Activated B cell treated with CpG ODN at 0.5 μM for 24 hours (primary cell): ENCODE data around the gene PDLIM4. TPM values are rescaled to one million over a fixed set of nuclear protein-coding genes. Genes with fewer than 3 reads are reported as not detected.

Source experiments
- ATAC-seq: fragments of 200-7000 bp; cut with Tn5 transposase; one replicate; pipeline ENCODE4 v1.10.0; 2021; ENCODE audit warnings: low read depth, mild to moderate bottlenecking, moderate library complexity
- CTCF ChIA-PET: fragments of 350-600 bp; sonication (Branson Sonifier 250); formaldehyde crosslinking; loops from one replicate; lab custom pipeline; 2021; ENCODE audit warnings: antibody characterized with exemption; lab: Charles Lee
- POLR2A ChIA-PET: fragments of 350-600 bp; sonication (Branson Sonifier 250); formaldehyde crosslinking; loops from one replicate; lab custom pipeline; 2021; ENCODE audit warnings: antibody characterized with exemption; lab: Charles Lee
- DNase-seq: peaks from one replicate; pipeline ENCODE4 v3.0.0; 2022
- H3K27ac Mint-ChIP-seq: one replicate; pipeline ENCODE4 v1.8.0; 2020; ENCODE audit warnings: mixed read lengths
- H3K27me3 Mint-ChIP-seq: one replicate; pipeline ENCODE4 v1.8.0; 2021; ENCODE audit warnings: mixed read lengths
- H3K36me3 Mint-ChIP-seq: one replicate; pipeline ENCODE4 v1.8.0; 2021; ENCODE audit warnings: low read depth, mixed read lengths
- H3K4me1 Mint-ChIP-seq: one replicate; pipeline ENCODE4 v1.8.0; 2021; ENCODE audit warnings: mixed read lengths
- H3K4me3 Mint-ChIP-seq: one replicate; pipeline ENCODE4 v1.8.0; 2020; ENCODE audit warnings: mild to moderate bottlenecking, mixed read lengths
- H3K9me3 Mint-ChIP-seq: one replicate; pipeline ENCODE4 v1.8.0; 2020; ENCODE audit warnings: mixed read lengths
- intact Hi-C: fragments of 100-400 bp; cut with micrococcal nuclease; formaldehyde crosslinking; loops from one replicate; pipeline ENCODE4 v1.15.1; 2024
- total RNA-seq: library from RNA; stranded (reverse); gene quantifications from 2 replicates; pipeline ENCODE4 v1.2.3, GENCODE V29; 2022
- TF ChIP-seq, protein P1 (sequence below): fragments of 200-600 bp; IDR thresholded peaks from one replicate; pipeline ENCODE4 v1.8.0; 2022; ENCODE audit warnings: antibody characterized with exemption, mild to moderate bottlenecking

Gene PDLIM4
- total RNA-seq, 1 donor from 2014 or later: not detected

DNA sequence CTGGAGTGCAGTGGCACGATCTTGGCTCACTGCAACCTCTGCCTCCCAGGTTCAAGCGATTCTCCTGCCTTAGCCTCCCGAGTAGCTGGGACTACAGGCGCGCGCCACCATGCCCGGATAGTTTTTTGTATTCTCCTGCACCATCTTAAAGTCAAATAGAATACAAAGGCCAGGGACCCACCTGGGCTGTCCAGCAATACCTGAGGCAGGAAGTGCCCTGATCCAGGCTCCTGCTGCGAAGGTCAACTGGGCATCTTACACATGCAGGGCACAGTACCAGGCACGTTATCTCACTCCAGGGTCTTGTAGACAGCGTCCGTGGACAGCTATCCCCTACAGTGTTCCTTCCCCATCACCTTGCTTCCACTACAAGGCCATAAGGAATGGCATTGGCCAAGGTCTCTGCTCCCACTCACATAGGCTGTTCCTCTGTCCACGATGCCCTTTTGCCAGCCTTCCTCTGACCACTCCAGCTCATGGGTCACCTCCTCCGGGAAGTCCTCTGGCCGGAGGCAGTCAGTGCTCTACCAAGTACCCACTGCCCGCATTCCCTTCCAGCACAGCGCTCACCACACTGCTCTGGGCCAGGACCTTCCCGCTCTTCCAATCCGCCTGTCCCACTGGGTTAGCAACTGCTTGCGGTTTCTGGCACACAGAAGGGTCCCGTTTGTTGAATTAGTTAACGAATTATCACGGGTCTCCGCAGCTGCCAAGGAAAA lies 30.8 kb upstream of the PDLIM4 start:
- ATAC-seq (no peak), DNase-seq (no peak)
- intact Hi-C loops: loop anchor here (5.0 kb wide), 2 partner anchors 34 to 124 kb away; no protein-coding TSS in a partner anchor
- no peak overlapping the region for H3K27ac Mint-ChIP-seq
- peaks cover 36% of the 10 kb centered on the region for H3K4me1 Mint-ChIP-seq
- H3K9me3 Mint-ChIP-seq: no peaks in the 10 kb centered on the region
- peaks cover 11% of the 10 kb centered on the region for H3K27me3 Mint-ChIP-seq
- TF ChIP-seq, protein P1, sequence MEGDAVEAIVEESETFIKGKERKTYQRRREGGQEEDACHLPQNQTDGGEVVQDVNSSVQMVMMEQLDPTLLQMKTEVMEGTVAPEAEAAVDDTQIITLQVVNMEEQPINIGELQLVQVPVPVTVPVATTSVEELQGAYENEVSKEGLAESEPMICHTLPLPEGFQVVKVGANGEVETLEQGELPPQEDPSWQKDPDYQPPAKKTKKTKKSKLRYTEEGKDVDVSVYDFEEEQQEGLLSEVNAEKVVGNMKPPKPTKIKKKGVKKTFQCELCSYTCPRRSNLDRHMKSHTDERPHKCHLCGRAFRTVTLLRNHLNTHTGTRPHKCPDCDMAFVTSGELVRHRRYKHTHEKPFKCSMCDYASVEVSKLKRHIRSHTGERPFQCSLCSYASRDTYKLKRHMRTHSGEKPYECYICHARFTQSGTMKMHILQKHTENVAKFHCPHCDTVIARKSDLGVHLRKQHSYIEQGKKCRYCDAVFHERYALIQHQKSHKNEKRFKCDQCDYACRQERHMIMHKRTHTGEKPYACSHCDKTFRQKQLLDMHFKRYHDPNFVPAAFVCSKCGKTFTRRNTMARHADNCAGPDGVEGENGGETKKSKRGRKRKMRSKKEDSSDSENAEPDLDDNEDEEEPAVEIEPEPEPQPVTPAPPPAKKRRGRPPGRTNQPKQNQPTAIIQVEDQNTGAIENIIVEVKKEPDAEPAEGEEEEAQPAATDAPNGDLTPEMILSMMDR: no peak
- POLR2A ChIA-PET: no interaction called here
- CTCF ChIA-PET: interaction anchor here (0.9 to 3.6 kb wide), 2 partner anchors 11 to 47 kb away, joined by 4 to 21 read pairs; no protein-coding TSS in a partner anchor
- H3K4me3 Mint-ChIP-seq: peak overlapping the region; percentile 42
- H3K36me3 Mint-ChIP-seq: no peaks in the 10 kb centered on the region

DNA sequence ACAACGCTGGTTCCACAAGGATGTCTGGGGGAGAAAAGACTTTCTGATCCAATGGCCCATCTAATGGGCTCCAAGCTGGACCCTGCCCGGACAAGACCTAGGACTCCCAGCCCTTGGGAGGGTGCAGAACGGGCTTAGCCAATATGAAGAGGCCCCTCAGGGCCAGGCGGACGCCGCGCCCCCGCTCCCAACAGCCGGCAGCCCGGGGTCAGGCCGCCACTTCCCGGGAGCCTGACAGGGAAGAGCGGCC lies 30.3 kb upstream of the PDLIM4 start:
- no peak overlapping the region for H3K27ac Mint-ChIP-seq
- H3K36me3 Mint-ChIP-seq: no peaks in the 10 kb centered on the region
- peaks cover 11% of the 10 kb centered on the region for H3K27me3 Mint-ChIP-seq
- peak overlapping the region; percentile 42 for H3K4me3 Mint-ChIP-seq
- intact Hi-C loops: loop anchor here (5.0 kb wide), 2 partner anchors 35 to 125 kb away; no protein-coding TSS in a partner anchor
- H3K9me3 Mint-ChIP-seq: no peaks in the 10 kb centered on the region
- peaks cover 36% of the 10 kb centered on the region for H3K4me1 Mint-ChIP-seq
- POLR2A ChIA-PET: interaction anchor here (0.6 kb wide), 1 partner anchor 269 kb away, joined by 7 read pairs; no protein-coding TSS in a partner anchor
- no peak for DNase-seq
- TF ChIP-seq, protein P1: no peak
- CTCF ChIA-PET: interaction anchor here (0.9 to 3.6 kb wide), 2 partner anchors 11 to 47 kb away, joined by 4 to 21 read pairs; no protein-coding TSS in a partner anchor
- ATAC-seq: no peak

DNA sequence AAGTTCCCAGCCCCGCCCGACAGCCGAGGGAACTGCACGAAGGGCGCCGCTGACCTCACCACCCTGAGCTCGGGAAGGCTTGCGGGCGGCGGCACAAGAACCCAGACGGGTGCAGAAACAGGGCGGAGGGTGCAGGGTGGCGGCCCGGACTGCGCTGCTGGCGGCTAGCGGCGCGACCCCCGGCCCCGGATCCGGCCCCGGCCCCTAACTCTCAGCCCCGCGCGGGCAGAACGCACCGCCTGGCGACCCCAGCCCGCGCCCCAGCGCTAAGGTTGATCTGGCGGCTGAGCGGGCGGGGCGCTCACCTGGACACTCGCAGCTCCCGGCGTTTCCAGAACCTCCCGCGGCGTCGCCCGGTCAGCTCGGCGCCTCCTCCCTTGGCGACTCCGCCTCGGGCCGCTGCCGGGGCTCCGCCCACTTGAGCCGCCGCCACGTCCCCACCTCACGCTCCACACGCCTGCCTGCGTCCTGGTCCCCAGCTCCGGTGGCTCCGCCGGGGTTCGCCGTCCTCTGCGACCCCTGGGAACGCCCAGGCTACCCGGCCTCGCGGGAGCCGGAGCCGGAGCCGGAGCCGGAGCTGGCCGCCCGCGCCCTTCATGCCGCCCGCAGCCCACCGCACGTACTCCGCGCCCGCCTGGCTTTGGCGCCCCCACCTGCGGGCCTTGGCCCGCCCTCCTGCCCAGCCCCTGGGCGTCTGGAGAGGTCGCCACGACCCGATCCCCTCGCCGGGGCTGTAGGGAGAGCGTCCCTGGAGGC lies 29.8 kb upstream of the PDLIM4 start, which contains the start of gene P4HA2:
Gene P4HA2 (minus strand): TSS at position 369 of the 756 bp plus-strand sequence. CDS start 9,227 bp downstream, outside the sequence.
- POLR2A ChIA-PET: interaction anchor here (0.6 kb wide), 1 partner anchor 269 kb away, joined by 7 read pairs; no protein-coding TSS in a partner anchor
- Mint-ChIP-seq H3K27me3 (peaks cover 11% of the 10 kb centered on the region), H3K36me3 (no peaks in the 10 kb centered on the region), H3K4me1 (peaks cover 31% of the 10 kb centered on the region), H3K4me3 (peak within 1 kb of the TSS; percentile 65), H3K27ac (no peak within 1 kb of the TSS), H3K9me3 (no peaks in the 10 kb centered on the region)
- TF ChIP-seq, protein P1: no peak
- ATAC-seq (peak; percentile 83), DNase-seq (peak; percentile 60)
- intact Hi-C loops: loop anchor here (5.0 kb wide), 2 partner anchors 35 to 125 kb away; no protein-coding TSS in a partner anchor
- CTCF ChIA-PET: interaction anchor here (0.9 to 3.6 kb wide), 2 partner anchors 10 to 48 kb away, joined by 4 to 21 read pairs; no protein-coding TSS in a partner anchor

DNA sequence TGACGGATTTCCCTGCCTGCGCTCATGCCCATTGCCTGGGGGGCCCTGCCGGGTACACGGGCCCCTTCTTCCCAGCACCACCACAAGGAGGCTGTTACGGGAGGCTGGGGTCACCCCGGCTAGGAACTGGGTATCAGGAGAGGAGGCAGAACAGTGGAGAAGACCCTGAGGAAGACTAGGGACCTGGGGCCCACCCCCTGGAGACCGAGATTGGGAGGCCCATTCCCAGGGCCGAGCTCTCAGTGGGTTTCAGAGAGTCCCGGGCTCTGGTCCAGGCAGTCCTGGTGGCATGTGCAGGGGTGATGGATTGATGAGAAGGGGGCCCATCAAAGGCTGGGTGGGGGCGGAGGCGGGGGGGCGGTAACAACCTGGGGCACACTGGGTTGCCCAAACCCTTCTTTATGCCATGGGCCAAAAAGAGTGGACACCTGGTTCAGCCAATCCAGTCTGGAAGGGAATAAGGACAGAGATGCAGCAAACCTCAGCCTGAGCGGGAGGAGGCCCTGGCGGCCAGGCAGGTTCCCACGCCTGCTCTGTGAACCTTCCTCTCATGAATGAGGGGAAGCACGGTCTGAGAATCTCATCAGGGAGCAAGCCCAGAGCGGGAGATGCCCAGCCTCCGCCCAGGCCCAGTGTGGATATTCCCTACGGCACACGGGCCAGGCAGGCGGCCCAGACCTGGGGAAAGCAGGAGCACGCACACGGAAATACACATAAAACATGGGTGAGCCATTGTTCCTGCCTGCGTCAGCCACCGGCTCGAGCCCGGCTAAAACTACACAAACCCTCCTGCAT lies 29.1 kb upstream of the PDLIM4 start:
- Mint-ChIP-seq H3K27me3 (peaks cover 11% of the 10 kb centered on the region), H3K36me3 (no peaks in the 10 kb centered on the region), H3K27ac (no peak overlapping the region), H3K4me1 (peaks cover 24% of the 10 kb centered on the region), H3K4me3 (peak overlapping the region; percentile 65), H3K9me3 (no peaks in the 10 kb centered on the region)
- intact Hi-C loops: loop anchor here (5.0 kb wide), 2 partner anchors 36 to 126 kb away; no protein-coding TSS in a partner anchor
- ATAC-seq (no peak), DNase-seq (no peak)
- ChIA-PET POLR2A (no interaction called here), CTCF (interaction anchor here (3.6 kb wide), 1 partner anchor 10 kb away, joined by 21 read pairs; no protein-coding TSS in a partner anchor)
- TF ChIP-seq, protein P1: no peak
